Dendritic cell treated with granulocyte-macrophage colony-stimulating factor and Interleukin-4, amounts not matched to agents 40 ng/mL and 50 ng/mL, for 4 days (primary cell): Measurements from ENCODE around the gene TMEM209.

Experiments
- H3K27ac Mint-ChIP-seq: one replicate; pipeline ENCODE4 v1.8.0; 2022; ENCODE audit warnings: mild to moderate bottlenecking, mixed read lengths
- H3K27me3 Mint-ChIP-seq: one replicate; pipeline ENCODE4 v1.8.0; 2022; ENCODE audit warnings: mild to moderate bottlenecking, mixed read lengths
- H3K36me3 Mint-ChIP-seq: one replicate; pipeline ENCODE4 v1.8.0; 2022; ENCODE audit warnings: low read depth, mixed read lengths
- H3K4me1 Mint-ChIP-seq: one replicate; pipeline ENCODE4 v1.8.0; 2022; ENCODE audit warnings: low read depth, mixed read lengths
- H3K4me3 Mint-ChIP-seq: one replicate; pipeline ENCODE4 v1.8.0; 2022; ENCODE audit warnings: mild to moderate bottlenecking, moderate library complexity, mixed read lengths
- H3K9me3 Mint-ChIP-seq: one replicate; pipeline ENCODE4 v1.8.0; 2022; ENCODE audit warnings: mixed read lengths
- intact Hi-C: fragments of 100-400 bp; cut with micrococcal nuclease; formaldehyde crosslinking; loops from one replicate; pipeline ENCODE4 v1.15.0; 2022

The TMEM209 gene

DNA sequence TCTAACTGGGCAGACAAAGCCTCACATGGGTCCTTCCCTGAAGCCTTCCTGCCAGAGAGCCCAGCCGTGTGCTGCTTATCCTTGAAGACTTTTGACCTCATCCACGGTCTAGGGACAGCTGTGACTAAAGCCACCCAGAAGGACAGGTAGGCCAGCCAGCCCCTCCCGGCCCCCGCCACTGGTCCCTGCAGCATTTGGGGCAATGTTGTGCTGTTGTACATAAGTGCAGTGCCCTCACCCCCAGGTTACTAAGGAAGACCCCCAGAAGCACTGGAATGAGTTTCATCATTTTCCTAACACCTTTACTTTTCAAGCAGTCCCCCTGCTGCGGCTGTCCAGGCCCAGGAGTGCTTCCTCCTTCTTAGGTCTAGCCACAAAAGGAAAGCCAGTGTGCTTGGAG is 43.0 kb downstream of the TMEM209 start:
- peaks cover 10% of the 10 kb centered on the region for H3K9me3 Mint-ChIP-seq
- no peaks in the 10 kb centered on the region for H3K27me3 Mint-ChIP-seq
- H3K4me1 Mint-ChIP-seq, result no peaks in the 10 kb centered on the region
- H3K27ac Mint-ChIP-seq, result no peak overlapping the region
- H3K36me3 Mint-ChIP-seq, result peaks cover 82% of the 10 kb centered on the region
- H3K4me3 Mint-ChIP-seq, result no peak overlapping the region
- intact Hi-C loops, result no loop called here

DNA sequence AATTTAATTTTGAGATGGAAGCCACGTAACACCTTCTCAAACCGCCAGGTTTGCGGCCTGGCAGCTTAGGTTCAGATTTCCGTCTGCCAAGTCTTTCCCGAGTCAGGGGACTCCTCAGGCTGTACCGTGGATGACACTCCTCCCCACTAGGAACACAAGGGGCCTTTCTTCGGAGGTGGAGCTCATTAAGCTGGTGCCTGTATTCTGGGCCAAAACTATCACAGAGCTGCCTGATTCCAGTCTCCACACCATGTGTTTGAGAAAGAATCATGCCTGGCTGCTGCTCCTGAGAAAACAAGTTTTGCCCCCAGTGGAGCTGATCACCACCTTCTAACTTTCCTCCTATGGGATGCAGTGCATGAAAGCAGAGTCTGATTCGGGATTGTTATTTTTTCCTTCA is 44.8 kb downstream of the TMEM209 start:
- Mint-ChIP-seq H3K4me3 (no peak overlapping the region), H3K9me3 (peaks cover 10% of the 10 kb centered on the region), H3K27me3 (no peaks in the 10 kb centered on the region), H3K27ac (no peak overlapping the region), H3K4me1 (no peaks in the 10 kb centered on the region), H3K36me3 (peaks cover 68% of the 10 kb centered on the region)
- intact Hi-C loops, result no loop called here

DNA sequence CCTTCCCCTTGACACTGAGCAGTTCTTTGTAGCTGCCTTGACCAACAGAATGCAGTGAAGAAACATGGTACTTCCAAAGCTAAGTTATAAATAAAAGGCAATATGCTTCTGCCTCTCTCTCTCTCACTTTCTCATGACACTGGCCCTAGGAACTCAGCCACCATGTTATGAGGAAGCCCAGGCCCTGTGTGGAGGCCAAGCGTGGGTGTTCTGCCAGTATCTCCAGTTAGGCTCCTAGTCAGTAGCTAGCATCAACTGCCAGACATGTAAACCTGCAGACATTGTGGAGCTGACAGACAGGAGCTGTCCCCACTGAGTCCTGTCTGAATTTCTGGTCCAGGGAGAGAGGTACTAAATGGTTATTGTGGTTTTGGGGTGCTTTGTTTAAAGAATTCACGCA is 45.2 kb downstream of the TMEM209 start:
- intact Hi-C loops, result no loop called here
- Mint-ChIP-seq H3K4me1 (no peaks in the 10 kb centered on the region), H3K27ac (no peak overlapping the region), H3K27me3 (no peaks in the 10 kb centered on the region), H3K4me3 (no peak overlapping the region), H3K9me3 (peaks cover 10% of the 10 kb centered on the region), H3K36me3 (peaks cover 64% of the 10 kb centered on the region)

DNA sequence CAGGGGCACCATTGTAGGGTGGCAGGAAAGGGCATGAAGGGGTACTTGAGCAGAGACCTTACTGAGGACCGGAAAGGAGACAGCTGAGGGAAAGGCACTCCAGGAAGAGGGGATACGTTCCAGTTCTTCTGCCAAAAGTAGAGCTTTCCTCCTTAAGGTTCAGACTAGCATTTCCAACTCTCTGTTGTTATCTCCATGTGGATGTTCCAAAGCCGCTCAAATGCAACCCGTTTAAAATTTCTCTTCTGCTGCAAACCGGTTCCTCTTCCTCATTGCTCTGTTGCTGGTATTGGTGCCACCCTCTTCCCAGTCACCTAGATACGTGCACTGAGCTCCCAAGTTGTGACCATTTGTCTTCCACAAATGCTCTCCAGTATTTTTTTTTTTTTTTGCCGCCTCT is 47.5 kb downstream of the TMEM209 start:
- Mint-ChIP-seq H3K36me3 (peaks cover 49% of the 10 kb centered on the region), H3K4me3 (no peak overlapping the region), H3K9me3 (peaks cover 10% of the 10 kb centered on the region), H3K4me1 (no peaks in the 10 kb centered on the region), H3K27ac (no peak overlapping the region), H3K27me3 (no peaks in the 10 kb centered on the region)
- intact Hi-C loops, result no loop called here

DNA sequence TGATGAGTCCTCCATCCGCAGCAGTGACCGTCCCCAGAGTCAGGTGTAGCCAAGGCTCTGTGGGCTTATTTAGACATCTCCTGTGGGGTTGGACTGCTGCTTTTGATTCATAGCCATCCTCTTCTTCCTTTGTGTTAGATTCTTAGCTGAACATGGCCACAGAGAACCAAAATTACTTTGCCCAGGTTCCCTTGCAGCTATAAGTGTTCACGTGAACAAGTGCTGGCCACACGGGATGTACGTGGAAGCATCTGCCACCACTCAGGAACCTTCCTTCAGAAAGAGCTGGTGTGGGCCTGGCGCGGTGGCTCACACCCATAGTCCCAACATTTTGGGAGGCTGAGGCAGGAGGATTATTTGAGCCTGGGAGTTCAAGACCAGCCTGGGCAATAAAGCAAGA is 49.1 kb downstream of the TMEM209 start:
- no peaks in the 10 kb centered on the region for H3K27me3 Mint-ChIP-seq
- H3K4me3 Mint-ChIP-seq, result no peak overlapping the region
- intact Hi-C loops, result no loop called here
- peaks cover 10% of the 10 kb centered on the region for H3K9me3 Mint-ChIP-seq
- H3K36me3 Mint-ChIP-seq, result peaks cover 35% of the 10 kb centered on the region
- no peak overlapping the region for H3K27ac Mint-ChIP-seq
- no peaks in the 10 kb centered on the region for H3K4me1 Mint-ChIP-seq

DNA sequence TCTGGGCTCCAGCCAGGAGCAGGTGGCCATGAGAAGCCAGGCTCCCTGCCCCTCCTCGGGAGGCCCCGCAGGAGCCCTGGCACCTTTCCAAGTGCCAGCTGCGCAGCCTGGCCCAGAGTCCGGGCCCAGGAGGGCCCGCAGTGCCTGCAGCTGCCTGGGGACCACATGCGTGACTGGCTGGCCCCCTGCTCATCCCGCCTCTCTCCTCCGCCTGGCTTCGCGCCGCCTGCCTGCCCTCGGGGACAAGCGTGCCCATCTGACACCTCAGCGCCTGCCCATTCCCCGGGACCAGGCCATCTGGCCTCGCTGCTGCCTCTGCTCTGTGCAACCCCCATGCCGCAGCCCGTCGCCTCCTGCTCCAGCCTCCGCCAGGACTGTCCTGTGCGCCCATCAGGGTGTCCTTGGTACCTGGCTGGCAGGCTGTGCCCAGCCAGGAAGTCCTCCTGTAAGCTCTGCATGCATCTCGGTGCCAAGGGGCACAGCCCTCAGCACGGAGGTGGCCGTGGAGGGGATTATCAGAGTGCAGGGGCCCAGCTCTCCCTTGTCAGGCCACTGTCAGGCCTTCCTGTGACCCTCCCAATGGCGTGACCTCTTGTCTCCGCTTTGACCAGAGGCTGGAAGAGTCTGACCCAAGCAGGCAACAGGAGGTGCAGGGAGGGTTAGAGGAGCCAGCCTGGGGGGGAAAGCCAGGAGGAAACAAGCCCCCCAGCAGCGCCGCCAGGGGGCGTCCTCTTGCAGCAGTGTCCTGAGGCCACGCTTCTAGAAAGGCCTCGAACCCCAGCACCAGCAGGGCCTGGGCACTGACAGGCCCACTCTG is 50.5 kb downstream of the TMEM209 start:
- H3K27me3 Mint-ChIP-seq, result no peaks in the 10 kb centered on the region
- peaks cover 21% of the 10 kb centered on the region for H3K36me3 Mint-ChIP-seq
- intact Hi-C loops, result no loop called here
- no peak overlapping the region for H3K4me3 Mint-ChIP-seq
- peaks cover 2% of the 10 kb centered on the region for H3K4me1 Mint-ChIP-seq
- no peak overlapping the region for H3K27ac Mint-ChIP-seq
- no peaks in the 10 kb centered on the region for H3K9me3 Mint-ChIP-seq

DNA sequence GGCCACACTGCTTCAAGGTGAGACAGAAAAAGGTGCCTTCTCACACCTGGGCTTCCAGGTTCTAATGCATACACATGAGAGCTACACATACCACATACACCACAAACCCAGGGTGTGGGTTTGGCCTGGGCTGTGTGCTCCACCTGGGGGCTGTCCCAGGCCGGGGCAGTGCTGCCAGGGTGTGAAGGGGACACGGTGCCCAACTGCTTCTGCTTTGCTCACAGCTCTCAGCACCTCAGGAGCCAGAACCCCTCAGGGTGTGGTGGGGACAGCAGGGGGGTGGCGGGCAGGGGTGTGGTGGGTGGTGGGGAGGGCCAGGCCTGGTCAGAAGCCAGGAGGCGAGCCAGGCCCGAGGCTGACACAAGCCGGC is 51.1 kb downstream of the TMEM209 start:
- Mint-ChIP-seq H3K4me3 (no peak overlapping the region), H3K36me3 (peaks cover 16% of the 10 kb centered on the region), H3K4me1 (peaks cover 6% of the 10 kb centered on the region), H3K27me3 (no peaks in the 10 kb centered on the region), H3K9me3 (no peaks in the 10 kb centered on the region), H3K27ac (no peak overlapping the region)
- intact Hi-C loops, result no loop called here

DNA sequence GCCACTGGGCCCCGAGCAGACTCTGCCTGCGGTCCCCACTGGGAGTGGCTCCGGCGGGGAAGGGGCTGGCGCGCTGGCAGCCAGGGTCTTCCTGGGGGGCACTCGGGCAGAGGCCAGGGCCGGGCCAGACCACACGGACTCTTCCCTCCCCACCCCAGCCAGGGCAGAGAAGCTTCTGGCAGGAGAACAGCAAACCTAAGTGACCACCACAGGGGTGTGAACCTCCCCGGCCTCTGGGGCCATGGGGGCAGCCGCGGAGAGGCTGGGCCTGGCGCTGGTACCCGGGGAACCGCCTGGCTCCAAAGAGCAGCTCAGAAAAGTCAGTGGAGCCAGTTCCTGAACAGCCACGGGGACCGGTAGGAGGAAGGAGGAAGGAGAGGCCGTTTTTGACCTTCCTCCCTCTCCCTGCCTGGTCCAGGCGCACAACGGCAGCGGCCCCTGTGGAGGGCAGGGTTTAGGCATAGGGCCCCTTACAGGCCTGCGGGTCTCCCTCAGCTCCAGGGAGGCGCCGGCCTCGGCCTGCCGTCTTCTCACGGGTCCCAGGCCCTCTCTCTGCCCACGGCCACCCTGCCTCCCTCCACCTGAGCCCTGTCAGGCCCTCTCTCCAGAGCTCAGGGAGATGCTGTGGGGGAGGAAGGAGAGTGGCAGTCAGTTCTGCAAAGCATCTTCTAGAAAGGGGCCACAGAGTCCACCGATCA is 51.8 kb downstream of the TMEM209 start:
- Mint-ChIP-seq H3K4me3 (no peak overlapping the region), H3K27ac (no peak overlapping the region), H3K27me3 (no peaks in the 10 kb centered on the region), H3K4me1 (peaks cover 6% of the 10 kb centered on the region), H3K36me3 (peaks cover 12% of the 10 kb centered on the region), H3K9me3 (no peaks in the 10 kb centered on the region)
- intact Hi-C loops, result no loop called here

DNA sequence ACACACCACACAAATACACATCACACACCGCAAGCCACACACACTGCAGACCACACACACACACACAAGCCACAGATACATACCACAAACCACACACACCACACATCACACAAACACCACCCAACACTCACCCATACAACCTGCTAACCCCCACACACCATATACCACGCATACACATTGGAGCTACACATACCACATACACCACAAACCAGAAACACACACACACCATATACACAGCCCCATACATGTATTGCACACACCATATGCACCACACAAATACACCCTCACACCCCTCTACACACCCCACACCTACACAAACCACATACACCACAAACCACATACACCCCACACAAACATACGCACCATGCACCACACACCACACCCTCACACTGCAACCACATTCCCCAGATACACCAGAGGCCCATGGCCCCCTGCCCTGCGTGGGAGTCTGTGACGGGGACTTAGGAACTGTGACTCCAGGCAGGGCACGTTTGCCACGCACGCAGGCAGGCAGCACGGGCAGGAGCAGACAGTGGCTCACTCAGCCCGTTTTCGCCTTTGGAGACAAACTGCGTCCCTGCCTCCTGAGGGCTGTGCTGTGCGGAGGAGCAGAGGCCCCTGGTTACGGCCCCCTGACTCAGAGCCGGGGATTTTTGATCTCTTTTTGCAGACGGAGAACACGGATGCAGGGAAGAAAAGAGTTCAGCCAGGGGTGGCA is 52.6 kb downstream of the TMEM209 start:
- Mint-ChIP-seq H3K27me3 (no peaks in the 10 kb centered on the region), H3K27ac (no peak overlapping the region), H3K4me1 (peaks cover 6% of the 10 kb centered on the region), H3K4me3 (no peak overlapping the region), H3K36me3 (peaks cover 5% of the 10 kb centered on the region), H3K9me3 (no peaks in the 10 kb centered on the region)
- intact Hi-C loops, result no loop called here

DNA sequence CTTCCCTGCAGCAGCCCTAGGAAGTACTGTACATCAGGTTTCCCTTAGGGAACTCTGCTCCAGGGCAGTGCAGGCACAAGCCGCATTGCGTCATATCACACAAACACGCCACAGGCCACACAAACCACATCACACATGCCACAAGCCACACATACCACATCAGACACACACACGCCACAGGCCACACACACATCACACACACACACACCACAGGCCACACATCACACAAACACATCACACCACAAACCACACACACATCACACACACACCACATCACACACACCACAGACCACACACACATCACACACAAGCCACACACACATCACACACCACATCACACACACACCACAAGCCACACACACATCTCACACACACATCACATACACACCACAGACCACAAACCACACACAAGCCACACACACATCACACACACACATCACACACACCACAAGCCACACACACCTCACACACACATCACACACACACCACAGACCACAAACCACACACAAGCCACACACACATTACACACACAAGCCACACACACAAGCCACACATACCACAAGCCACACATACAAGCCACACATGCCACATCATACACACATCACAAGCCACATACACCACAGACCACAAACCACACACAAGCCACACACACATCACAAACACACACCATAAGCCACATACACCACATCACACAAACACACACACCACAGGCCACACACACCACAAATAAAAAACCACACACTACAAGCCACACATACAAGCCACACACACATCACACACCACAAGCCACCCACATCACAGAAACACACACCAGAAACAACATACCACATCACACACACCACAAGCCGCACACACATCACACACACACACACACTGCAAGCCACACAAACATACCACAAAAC is 53.4 kb downstream of the TMEM209 start:
- H3K27ac Mint-ChIP-seq, result no peak overlapping the region
- peaks cover 6% of the 10 kb centered on the region for H3K4me1 Mint-ChIP-seq
- H3K36me3 Mint-ChIP-seq, result no peaks in the 10 kb centered on the region
- no peak overlapping the region for H3K4me3 Mint-ChIP-seq
- H3K9me3 Mint-ChIP-seq, result no peaks in the 10 kb centered on the region
- no peaks in the 10 kb centered on the region for H3K27me3 Mint-ChIP-seq
- intact Hi-C loops, result no loop called here

DNA sequence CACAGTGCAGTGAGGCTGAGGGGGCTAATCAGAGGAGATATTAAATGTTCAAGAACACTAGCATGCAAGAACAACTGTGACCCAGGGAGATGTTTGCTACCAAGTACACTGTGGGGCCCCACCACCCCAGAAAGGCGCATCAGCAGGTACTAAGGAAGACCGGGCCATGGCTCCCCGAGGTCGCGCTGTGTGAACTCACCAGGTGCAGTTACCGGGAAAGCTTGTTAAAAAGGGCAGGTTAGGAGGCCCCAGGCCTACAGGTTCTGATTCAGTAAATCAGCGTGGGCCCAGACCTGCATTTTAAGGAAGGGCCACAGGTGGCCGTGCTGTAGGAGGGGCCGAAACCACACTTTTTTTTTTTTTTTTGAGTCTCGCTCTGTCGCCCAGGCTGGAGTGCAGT is 54.6 kb downstream of the TMEM209 start:
- H3K4me1 Mint-ChIP-seq, result peaks cover 6% of the 10 kb centered on the region
- intact Hi-C loops, result no loop called here
- no peak overlapping the region for H3K4me3 Mint-ChIP-seq
- no peaks in the 10 kb centered on the region for H3K36me3 Mint-ChIP-seq
- H3K27ac Mint-ChIP-seq, result no peak overlapping the region
- no peaks in the 10 kb centered on the region for H3K9me3 Mint-ChIP-seq
- H3K27me3 Mint-ChIP-seq, result no peaks in the 10 kb centered on the region

DNA sequence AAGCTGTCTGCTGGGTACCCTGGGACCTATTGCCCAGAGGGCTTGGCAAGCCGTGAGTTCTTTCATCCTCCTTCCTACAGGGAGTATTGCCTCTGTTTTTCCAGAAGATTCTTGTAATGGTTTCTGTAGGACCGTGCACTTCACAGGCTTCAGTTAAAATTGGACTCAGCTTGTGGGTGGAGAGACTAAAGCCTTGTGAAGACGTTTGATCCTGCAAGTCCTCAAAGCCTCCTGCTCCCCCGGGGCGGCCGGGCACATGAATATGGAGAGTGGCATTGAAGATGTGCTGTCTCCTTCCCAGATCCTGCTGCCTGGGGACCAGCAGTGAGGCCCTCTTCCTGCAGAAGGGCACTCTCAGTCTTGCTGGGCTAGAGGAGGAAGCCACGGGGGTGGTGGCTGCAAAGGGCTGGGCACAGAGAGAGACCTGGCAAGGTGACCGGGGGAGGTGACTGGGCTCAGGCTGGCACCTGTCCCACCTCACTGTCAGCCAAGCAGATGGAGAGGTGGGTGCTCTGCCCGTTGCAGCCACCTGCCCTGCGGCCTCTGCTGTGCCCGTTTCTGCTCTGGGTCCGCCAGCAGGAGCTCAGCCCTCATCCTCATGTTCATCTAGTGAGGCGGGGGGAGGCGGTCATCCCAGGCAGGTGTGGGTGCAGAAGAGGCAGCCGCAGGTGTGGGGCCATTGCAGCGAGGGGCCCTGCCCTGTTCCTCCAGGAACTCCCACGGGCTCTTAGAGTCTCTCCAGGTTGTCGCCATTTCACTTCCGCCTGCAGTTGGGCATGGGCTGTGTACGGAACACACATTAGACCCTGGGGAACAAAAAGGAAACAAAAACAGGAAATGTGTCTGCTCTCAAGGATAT is 55.7 kb downstream of the TMEM209 start:
- no peaks in the 10 kb centered on the region for H3K36me3 Mint-ChIP-seq
- no peak overlapping the region for H3K4me3 Mint-ChIP-seq
- no peaks in the 10 kb centered on the region for H3K9me3 Mint-ChIP-seq
- no peak overlapping the region for H3K27ac Mint-ChIP-seq
- no peaks in the 10 kb centered on the region for H3K27me3 Mint-ChIP-seq
- intact Hi-C loops, result no loop called here
- peaks cover 6% of the 10 kb centered on the region for H3K4me1 Mint-ChIP-seq

DNA sequence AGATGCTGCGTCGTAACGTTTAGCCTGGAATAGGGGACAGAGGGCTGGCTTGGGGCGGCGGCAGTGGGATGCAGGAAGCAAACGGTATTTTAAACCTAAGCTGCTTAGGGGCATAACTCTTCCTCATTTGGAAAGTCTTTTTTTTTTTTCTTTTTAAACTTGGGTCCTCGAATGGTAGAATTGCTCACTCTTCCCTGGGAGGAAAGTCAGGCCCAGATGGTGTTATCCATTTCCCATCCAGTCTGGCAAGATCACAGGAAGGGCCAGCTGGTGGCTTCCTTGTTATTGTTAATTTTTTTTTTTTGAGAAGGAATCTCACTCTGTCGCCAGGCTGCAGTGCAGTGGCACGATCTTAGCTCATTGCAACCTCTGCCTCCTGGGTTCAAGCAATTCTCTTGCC is 56.6 kb downstream of the TMEM209 start:
- H3K9me3 Mint-ChIP-seq, result no peaks in the 10 kb centered on the region
- H3K4me1 Mint-ChIP-seq, result peaks cover 6% of the 10 kb centered on the region
- H3K4me3 Mint-ChIP-seq, result no peak overlapping the region
- H3K27me3 Mint-ChIP-seq, result no peaks in the 10 kb centered on the region
- H3K27ac Mint-ChIP-seq, result no peak overlapping the region
- intact Hi-C loops, result no loop called here
- no peaks in the 10 kb centered on the region for H3K36me3 Mint-ChIP-seq
